ENCODE data around the gene KCND3.

DNA sequence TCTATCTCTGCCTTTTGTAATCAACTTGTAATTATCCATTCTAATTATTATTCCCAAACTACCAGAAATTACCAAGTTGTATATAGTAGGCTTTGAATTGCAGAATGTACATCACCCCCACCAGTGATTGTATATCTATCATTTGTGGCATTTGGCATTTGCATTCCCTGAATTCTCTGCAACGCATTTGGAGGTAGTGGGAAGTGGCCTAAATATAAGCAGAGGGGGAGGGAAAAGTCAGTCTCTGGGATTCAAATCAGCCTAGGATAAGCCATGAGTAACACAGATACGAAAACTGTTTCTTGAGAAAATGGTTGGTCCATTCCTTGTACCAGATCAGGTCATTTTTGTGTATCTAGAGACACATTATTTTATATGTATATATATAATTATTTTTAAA lies 213.1 kb downstream of the KCND3 start:
- TF ChIP-seq, protein P1, sequence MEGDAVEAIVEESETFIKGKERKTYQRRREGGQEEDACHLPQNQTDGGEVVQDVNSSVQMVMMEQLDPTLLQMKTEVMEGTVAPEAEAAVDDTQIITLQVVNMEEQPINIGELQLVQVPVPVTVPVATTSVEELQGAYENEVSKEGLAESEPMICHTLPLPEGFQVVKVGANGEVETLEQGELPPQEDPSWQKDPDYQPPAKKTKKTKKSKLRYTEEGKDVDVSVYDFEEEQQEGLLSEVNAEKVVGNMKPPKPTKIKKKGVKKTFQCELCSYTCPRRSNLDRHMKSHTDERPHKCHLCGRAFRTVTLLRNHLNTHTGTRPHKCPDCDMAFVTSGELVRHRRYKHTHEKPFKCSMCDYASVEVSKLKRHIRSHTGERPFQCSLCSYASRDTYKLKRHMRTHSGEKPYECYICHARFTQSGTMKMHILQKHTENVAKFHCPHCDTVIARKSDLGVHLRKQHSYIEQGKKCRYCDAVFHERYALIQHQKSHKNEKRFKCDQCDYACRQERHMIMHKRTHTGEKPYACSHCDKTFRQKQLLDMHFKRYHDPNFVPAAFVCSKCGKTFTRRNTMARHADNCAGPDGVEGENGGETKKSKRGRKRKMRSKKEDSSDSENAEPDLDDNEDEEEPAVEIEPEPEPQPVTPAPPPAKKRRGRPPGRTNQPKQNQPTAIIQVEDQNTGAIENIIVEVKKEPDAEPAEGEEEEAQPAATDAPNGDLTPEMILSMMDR (IDR thresholded peaks at IDR 0.05; ENCODE audit: low read length): no peak
- TF ChIP-seq EZH2 (IDR thresholded peaks at IDR 0.05; ENCODE audit: borderline replicate concordance, low read length): no peak
